SU-DHL-6 (cell line): ENCODE results near the gene CHST12.
"Not testable (repeated sequence)": the region's sequence is repeated elsewhere in the genome, so short reads cannot be mapped to it uniquely, and the experiment has no call there.

Experiments
- H2AFZ ChIP-seq: fragments of 200-600 bp; sonication (generic); 2 replicates; pipeline ENCODE4 v1.6.1; 2014; ENCODE audit warnings: low read depth, mild to moderate bottlenecking, moderate library complexity, mixed read lengths, antibody characterized with exemption, low read length; ENCODE audit not compliant: severe bottlenecking
- H3F3A ChIP-seq: fragments of 200-600 bp; shearing (Covaris generic); 2 replicates; pipeline ENCODE4 v1.6.0; 2016; ENCODE audit warnings: antibody characterized with exemption, mild to moderate bottlenecking; ENCODE audit not compliant: insufficient read depth
- H3K27ac ChIP-seq: fragments of 200-600 bp; sonication (generic); 2 replicates; pipeline ENCODE4 v1.5.1; 2016; ENCODE audit warnings: low read depth, mild to moderate bottlenecking, low read length, moderate library complexity, mixed read lengths
- H3K27me3 ChIP-seq: fragments of 200-600 bp; sonication (generic), shearing (Covaris generic); 2 replicates; pipeline ENCODE4 v1.6.0; 2014; ENCODE audit warnings: mild to moderate bottlenecking, low read length
- H3K36me3 ChIP-seq: fragments of 200-600 bp; sonication (generic); 2 replicates; pipeline ENCODE4 v1.6.1; 2014; ENCODE audit warnings: mild to moderate bottlenecking, low read length, mixed read lengths
- H3K4me2 ChIP-seq: fragments of 300-600, 200-600 bp; shearing (Covaris generic), sonication (generic); 2 replicates; pipeline ENCODE4 v1.6.0; 2014; ENCODE audit warnings: low read length, low read depth, mild to moderate bottlenecking; ENCODE audit not compliant: poor library complexity, severe bottlenecking
- H3K4me3 ChIP-seq: fragments of 200-600 bp; sonication (generic); 2 replicates; pipeline ENCODE4 v1.5.1; 2014; ENCODE audit warnings: antibody characterized with exemption, low read length, mild to moderate bottlenecking, mixed read lengths; ENCODE audit not compliant: insufficient read depth, poor library complexity, severe bottlenecking
- H3K79me2 ChIP-seq: fragments of 200-600 bp; sonication (generic); 2 replicates; pipeline ENCODE4 v1.6.1; 2014; ENCODE audit warnings: mild to moderate bottlenecking, low read length, moderate library complexity; ENCODE audit not compliant: insufficient read depth
- H3K9ac ChIP-seq: fragments of 200-600 bp; sonication (generic); 2 replicates; pipeline ENCODE4 v1.7.0; 2014; ENCODE audit warnings: mild to moderate bottlenecking, low read length
- H3K9me2 ChIP-seq: fragments of 200-600 bp; sonication (generic); replicated peaks from 2 replicates; pipeline ENCODE4 v1.6.1; 2014; ENCODE audit warnings: low read length; ENCODE audit not compliant: insufficient read depth
- H3K9me3 ChIP-seq: fragments of 200-600 bp; sonication (generic); 2 replicates; pipeline ENCODE4 v1.6.1; 2014; ENCODE audit warnings: low read length, mixed read lengths; ENCODE audit not compliant: insufficient read depth
- H4K20me1 ChIP-seq: fragments of 200-600 bp; sonication (generic); 2 replicates; pipeline ENCODE4 v1.6.1; 2014; ENCODE audit warnings: low read depth, mild to moderate bottlenecking, antibody characterized with exemption, low read length, moderate library complexity, mixed read lengths
- CTCF ChIP-seq: fragments of 200-600 bp; sonication (generic); IDR thresholded peaks from one replicate; pipeline ENCODE4 v1.5.1; 2017; ENCODE audit warnings: antibody characterized with exemption, mild to moderate bottlenecking, low read length, moderate library complexity; ENCODE audit not compliant: insufficient read depth, poor library complexity, severe bottlenecking
- EZH2phosphoT487 ChIP-seq: fragments of 200-600 bp; sonication (generic), shearing (Covaris generic); conservative IDR thresholded peaks from 2 replicates; pipeline ENCODE4 v1.6.1; 2018; ENCODE audit warnings: mild to moderate bottlenecking, antibody characterized with exemption, low read length, moderate library complexity, mixed read lengths

CHST12 gene

DNA sequence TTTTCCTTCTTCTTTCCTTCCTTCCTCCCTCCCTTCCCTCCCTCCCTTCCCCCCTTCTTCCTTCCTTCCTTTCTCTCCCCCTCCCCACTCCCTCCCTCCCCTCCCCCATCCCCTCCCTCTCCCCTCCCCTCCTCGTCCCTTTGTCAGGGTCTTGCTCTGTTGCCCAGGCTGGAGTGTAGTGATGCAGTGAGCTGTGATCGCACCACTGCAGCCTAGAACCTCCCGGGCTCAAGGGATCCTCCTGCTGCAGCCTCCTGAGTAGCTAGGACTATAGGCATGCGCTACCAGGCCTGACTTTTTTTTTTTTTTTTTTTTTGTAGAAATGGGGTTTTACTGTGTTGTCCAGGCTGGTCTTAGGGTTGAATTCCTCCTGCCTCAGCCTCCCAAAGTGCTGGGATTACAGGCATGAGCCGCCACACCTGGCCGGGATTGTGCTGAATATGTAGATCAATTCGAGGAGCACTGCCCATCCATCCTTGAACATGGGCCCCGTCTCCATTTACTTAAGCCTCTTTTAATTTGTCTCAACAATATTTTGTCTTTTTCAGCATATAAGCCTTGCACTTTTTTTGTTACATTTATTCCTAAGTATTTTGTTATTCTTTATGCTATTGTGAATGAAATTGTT is 49.3 kb downstream of the CHST12 start:
- no peak overlapping the region for H2AFZ ChIP-seq
- H3K9me3 ChIP-seq, result no peaks in the 10 kb centered on the region
- H4K20me1 ChIP-seq, result no peaks in the 10 kb centered on the region
- no peaks in the 10 kb centered on the region for H3K36me3 ChIP-seq
- H3K27ac ChIP-seq, result no peak overlapping the region
- H3K27me3 ChIP-seq, result no peaks in the 10 kb centered on the region
- H3F3A ChIP-seq, result no peaks in the 10 kb centered on the region
- no peak overlapping the region for H3K9ac ChIP-seq
- H3K4me3 ChIP-seq, result no peak overlapping the region
- H3K79me2 ChIP-seq, result no peaks in the 10 kb centered on the region
- TF ChIP-seq CTCF (no peak), EZH2phosphoT487 (no peak)
- no peak overlapping the region for H3K4me2 ChIP-seq
- H3K9me2 ChIP-seq, result no peaks in the 10 kb centered on the region

- H3K27ac ChIP-seq, H3K4me3 ChIP-seq, H3K9me3 ChIP-seq, H3K9ac ChIP-seq, H3K9me2 ChIP-seq, H3F3A ChIP-seq, H3K27me3 ChIP-seq, H3K4me2 ChIP-seq, H3K79me2 ChIP-seq, H4K20me1 ChIP-seq, H2AFZ ChIP-seq, H3K36me3 ChIP-seq: not testable (repeated sequence)
These were observed 50.4 kb downstream of the CHST12 start for GRCh38 chr7:2453849-2454248.

- Histone ChIP-seq H3K9ac (no peak overlapping the region), H3K4me2 (no peak overlapping the region), H4K20me1 (no peaks in the 10 kb centered on the region), H3K79me2 (no peaks in the 10 kb centered on the region), H3K27me3 (no peaks in the 10 kb centered on the region), H3K9me2 (no peaks in the 10 kb centered on the region), H3K4me3 (no peak overlapping the region), H3K9me3 (no peaks in the 10 kb centered on the region), H3F3A (no peaks in the 10 kb centered on the region), H3K36me3 (no peaks in the 10 kb centered on the region), H3K27ac (no peak overlapping the region), H2AFZ (no peak overlapping the region)
- no peak for TF ChIP-seq EZH2phosphoT487
- TF ChIP-seq CTCF, result no peak
These were observed 56.3 kb downstream of the CHST12 start for GRCh38 chr7:2459674-2460073.

GRCh38 chr7:2460188-2460587 is 56.8 kb downstream of the CHST12 start:
- Histone ChIP-seq H3K36me3 (no peaks in the 10 kb centered on the region), H3K9ac (no peak overlapping the region), H3K4me3 (no peak overlapping the region), H3K27ac (no peak overlapping the region), H3F3A (no peaks in the 10 kb centered on the region), H3K4me2 (no peak overlapping the region), H3K9me2 (no peaks in the 10 kb centered on the region), H4K20me1 (no peaks in the 10 kb centered on the region), H3K79me2 (no peaks in the 10 kb centered on the region), H3K27me3 (no peaks in the 10 kb centered on the region), H3K9me3 (no peaks in the 10 kb centered on the region), H2AFZ (no peak overlapping the region)
- TF ChIP-seq CTCF (no peak), EZH2phosphoT487 (no peak)
